Right atrium auricular region (tissue), 2 donors: ENCODE results near the gene ANKRD39. TPM values are rescaled to one million over a fixed set of nuclear protein-coding genes. Genes with fewer than 3 reads are reported as not detected.

Source experiments
- DNase-seq: peaks from one replicate; pipeline ENCODE4 v3.0.0-alpha.2; 2019; ENCODE audit warnings: low spot score
- H3K27ac ChIP-seq, 2 donors: fragments of 200-600 bp; sonication (generic); 1 replicate in 1 of 2; 2 replicates in 1 of 2; pipeline ENCODE4 v1.5.1; 2016 to 2019
- H3K27me3 ChIP-seq, 2 donors: fragments of 200-600 bp; sonication (generic); one replicate each; pipeline versions ENCODE4 v1.5.1 to v1.6.0; 2017 to 2019
- H3K36me3 ChIP-seq: fragments of 200-600 bp; sonication (generic); one replicate; pipeline ENCODE4 v1.5.1; 2016
- H3K4me1 ChIP-seq, 2 donors: fragments of 200-600 bp; sonication (generic); one replicate each; pipeline versions ENCODE4 v1.5.1 to v1.6.0; 2017 to 2019
- H3K4me3 ChIP-seq, 2 donors: fragments of 200-600 bp; sonication (generic); 1 replicate in 1 of 2; 2 replicates in 1 of 2; pipeline ENCODE4 v1.5.1; 2017 to 2019; ENCODE audit warnings: mild to moderate bottlenecking in 1 of 2, moderate library complexity in 1 of 2
- H3K9me3 ChIP-seq, 2 donors: fragments of 200-600 bp; sonication (generic); one replicate each; pipeline ENCODE4 v1.5.1; 2019
- total RNA-seq, 2 donors: library from RNA; depleted of rRNA; stranded (reverse); fragments of >200 nt; gene quantifications; one replicate each; pipeline ENCODE4 v1.1.0, GENCODE V29; 2016
- TF ChIP-seq, protein P1 (sequence below), 2 donors: fragments of 200-600 bp; sonication (generic); IDR thresholded peaks; one replicate each; pipeline ENCODE4 v1.5.1; 2019; ENCODE audit warnings: antibody characterized with exemption in 2 of 2

ANKRD39 gene
- total RNA-seq, 2 donors from 2014 or later: 8.7 to 12.2 TPM

DNA sequence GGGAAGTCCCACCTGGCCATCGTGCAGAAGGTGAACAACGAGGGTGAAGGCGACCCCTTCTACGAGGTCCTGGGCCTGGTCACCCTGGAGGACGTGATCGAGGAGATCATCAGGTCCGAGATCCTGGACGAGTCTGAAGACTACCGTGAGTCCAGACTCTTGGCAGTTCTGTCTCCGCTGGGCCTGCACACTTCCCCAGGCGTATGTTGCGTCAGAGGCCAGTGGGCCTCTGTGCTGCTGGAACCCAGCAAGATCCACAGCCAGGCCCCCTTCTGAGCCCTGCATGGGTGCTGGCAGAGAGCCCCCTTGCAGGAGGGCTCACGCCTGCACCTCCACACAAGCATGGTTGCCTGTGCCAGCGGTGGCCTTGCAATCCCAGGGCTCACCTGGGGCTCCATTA, 32.8 kb downstream of the ANKRD39 start:
- peaks cover 0 to 37% of the 10 kb centered on the region in 2 donors for H3K4me1 ChIP-seq
- no peaks in the 10 kb centered on the region for H3K9me3 ChIP-seq
- no peaks in the 10 kb centered on the region for H3K27me3 ChIP-seq
- no peak for DNase-seq
- peaks cover 53% of the 10 kb centered on the region for H3K36me3 ChIP-seq
- no peak overlapping the region for H3K4me3 ChIP-seq
- TF ChIP-seq, protein P1, sequence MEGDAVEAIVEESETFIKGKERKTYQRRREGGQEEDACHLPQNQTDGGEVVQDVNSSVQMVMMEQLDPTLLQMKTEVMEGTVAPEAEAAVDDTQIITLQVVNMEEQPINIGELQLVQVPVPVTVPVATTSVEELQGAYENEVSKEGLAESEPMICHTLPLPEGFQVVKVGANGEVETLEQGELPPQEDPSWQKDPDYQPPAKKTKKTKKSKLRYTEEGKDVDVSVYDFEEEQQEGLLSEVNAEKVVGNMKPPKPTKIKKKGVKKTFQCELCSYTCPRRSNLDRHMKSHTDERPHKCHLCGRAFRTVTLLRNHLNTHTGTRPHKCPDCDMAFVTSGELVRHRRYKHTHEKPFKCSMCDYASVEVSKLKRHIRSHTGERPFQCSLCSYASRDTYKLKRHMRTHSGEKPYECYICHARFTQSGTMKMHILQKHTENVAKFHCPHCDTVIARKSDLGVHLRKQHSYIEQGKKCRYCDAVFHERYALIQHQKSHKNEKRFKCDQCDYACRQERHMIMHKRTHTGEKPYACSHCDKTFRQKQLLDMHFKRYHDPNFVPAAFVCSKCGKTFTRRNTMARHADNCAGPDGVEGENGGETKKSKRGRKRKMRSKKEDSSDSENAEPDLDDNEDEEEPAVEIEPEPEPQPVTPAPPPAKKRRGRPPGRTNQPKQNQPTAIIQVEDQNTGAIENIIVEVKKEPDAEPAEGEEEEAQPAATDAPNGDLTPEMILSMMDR (IDR thresholded peaks at IDR 0.05): no peak
- no peak overlapping the region for H3K27ac ChIP-seq

DNA sequence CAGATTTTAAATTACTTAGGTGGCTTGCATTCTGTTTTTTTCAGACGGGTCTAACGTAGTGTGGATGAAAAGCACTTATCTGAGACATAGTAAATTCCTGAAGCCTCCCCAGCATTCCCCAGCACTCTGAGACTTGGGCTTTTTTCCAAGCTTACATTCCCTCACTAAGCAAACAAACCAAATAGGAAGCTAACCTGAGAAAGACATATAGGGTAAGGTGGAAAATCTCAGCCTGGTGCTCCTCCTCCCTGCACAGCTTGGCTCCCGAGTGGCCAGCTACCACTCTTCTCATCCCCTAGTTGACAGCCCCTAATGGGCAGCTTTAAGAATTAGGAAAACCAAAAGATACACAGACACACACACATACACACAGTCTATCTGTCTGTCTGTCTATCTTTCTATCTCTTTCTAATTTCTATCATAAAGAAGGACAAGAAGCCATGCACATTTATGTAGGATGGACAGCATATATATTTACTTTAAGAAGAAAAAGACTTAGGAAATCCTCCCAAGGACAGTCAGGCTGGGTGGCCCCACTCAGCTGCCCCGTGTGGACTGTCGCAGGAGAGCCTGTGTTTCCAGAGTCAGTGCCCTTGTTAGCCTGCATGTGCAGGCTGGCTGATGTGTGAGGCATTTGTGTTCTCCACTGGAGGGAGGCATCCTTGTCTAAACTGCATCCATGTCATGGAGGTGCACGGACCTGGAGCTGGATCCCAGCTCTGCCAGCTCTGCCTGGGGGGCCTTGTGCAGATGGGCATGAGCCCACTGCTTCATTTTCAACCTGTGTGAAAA, 33.5 kb downstream of the ANKRD39 start:
- Histone ChIP-seq H3K36me3 (peaks cover 46% of the 10 kb centered on the region), H3K4me3 (no peak overlapping the region), H3K4me1 (peaks cover 0 to 45% of the 10 kb centered on the region in 2 donors), H3K27ac (no peak overlapping the region), H3K9me3 (no peaks in the 10 kb centered on the region), H3K27me3 (no peaks in the 10 kb centered on the region)
- TF ChIP-seq, protein P1 (IDR thresholded peaks at IDR 0.05): no peak
- no peak for DNase-seq

DNA sequence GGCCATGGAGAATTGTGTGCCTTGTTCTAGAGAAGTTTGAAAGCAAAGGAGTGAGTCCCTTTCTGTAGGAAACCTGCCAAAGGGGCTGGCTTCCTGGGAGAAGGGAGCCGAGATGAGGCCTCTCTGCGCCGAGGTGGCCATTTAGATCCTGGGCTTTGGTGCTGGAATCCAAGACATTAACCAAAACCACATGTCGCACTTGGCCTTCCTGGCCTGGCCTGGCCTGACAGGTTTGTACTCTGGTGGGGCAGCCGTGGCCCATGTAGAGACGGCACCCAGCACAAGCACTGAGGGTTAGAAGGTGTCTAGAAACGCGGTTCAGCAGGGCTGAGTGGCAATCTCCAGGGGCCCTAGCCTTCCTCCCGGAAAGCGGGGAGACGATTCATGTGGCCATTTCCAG, 34.6 kb downstream of the ANKRD39 start:
- Histone ChIP-seq H3K9me3 (no peaks in the 10 kb centered on the region), H3K4me3 (no peak overlapping the region), H3K27ac (no peak overlapping the region), H3K4me1 (peaks cover 0 to 56% of the 10 kb centered on the region in 2 donors), H3K27me3 (no peaks in the 10 kb centered on the region), H3K36me3 (peaks cover 36% of the 10 kb centered on the region)
- TF ChIP-seq, protein P1 (IDR thresholded peaks at IDR 0.05): no peak
- DNase-seq: no peak

DNA sequence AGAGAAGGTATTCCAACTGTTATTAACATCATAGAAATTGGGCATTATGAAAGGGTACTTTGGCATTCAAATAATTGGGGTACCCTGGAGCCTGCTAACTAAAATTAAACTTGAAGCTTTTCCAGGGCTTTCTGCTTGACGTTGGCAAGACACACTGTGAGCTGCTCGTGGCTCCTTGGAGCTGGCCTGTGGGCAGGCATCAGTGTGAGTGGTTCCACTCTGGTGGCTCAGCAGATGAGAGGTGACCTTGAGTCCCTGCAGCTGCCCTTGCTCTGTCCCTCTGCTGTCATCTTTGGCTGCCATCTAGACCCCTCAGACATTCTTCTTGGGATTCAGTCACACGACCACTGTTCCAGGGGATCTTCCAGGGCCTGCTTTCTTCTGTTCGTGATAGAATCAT, 35.0 kb downstream of the ANKRD39 start:
- no peak for DNase-seq
- TF ChIP-seq, protein P1 (IDR thresholded peaks at IDR 0.05): no peak
- H3K27ac ChIP-seq: no peak overlapping the region
- H3K4me3 ChIP-seq: no peak overlapping the region
- no peaks in the 10 kb centered on the region for H3K27me3 ChIP-seq
- peaks cover 32% of the 10 kb centered on the region for H3K36me3 ChIP-seq
- H3K4me1 ChIP-seq: peaks cover 0 to 60% of the 10 kb centered on the region in 2 donors
- H3K9me3 ChIP-seq: no peaks in the 10 kb centered on the region

DNA sequence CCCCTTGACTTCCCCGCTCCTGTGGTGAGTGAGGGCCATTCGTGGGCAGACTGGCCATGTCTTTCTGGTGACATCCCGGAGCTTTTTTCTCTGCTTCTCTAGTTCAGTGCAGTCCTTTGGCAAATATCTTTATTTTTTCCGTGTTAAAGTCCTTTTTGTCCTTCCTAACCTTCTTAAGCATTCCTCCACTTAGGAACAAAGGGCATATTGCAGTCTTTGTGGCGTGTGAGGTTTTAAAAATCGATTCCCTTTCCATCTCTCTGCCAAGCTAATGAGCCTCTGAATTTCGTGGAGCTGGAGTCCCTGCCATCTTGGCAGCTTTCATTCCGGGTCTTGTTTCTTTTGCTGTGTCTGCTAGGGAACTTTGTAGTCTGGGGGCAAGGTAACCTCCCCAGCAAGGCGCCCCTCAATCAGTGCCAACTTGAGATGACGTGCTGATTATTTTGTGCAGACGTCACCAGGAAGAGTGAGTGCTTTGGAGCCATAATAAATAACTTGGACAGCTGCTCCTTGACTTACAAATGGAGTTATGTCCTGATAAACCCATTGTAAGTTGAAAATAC, 36.6 kb downstream of the ANKRD39 start:
- Histone ChIP-seq H3K27me3 (no peaks in the 10 kb centered on the region), H3K4me1 (peaks cover 0 to 69% of the 10 kb centered on the region in 2 donors), H3K4me3 (no peak overlapping the region), H3K27ac (no peak overlapping the region), H3K9me3 (no peaks in the 10 kb centered on the region), H3K36me3 (peaks cover 16% of the 10 kb centered on the region)
- TF ChIP-seq, protein P1 (IDR thresholded peaks at IDR 0.05): no peak
- DNase-seq: no peak
